Thymus (tissue), 11 donors: ENCODE data around the gene SAP30L. TPM values are rescaled to one million over a fixed set of nuclear protein-coding genes. Genes with fewer than 3 reads are reported as not detected.

Source experiments
- DNase-seq, 9 donors: peaks; one replicate each; pipeline ENCODE4 v3.0.0-alpha.2; 2013; ENCODE audit warnings: low spot score in 9 of 9, low read depth in 6 of 9, missing footprints in 1 of 9
- H3K27ac ChIP-seq, 2 donors: one replicate each; pipeline ENCODE4 v1.5.1; 2013; ENCODE audit warnings: control low read depth in 1 of 2, low read depth in 1 of 2, low read length in 1 of 2, mild to moderate bottlenecking in 1 of 2, moderate library complexity in 1 of 2
- H3K27me3 ChIP-seq, 2 donors: one replicate each; pipeline ENCODE4 v1.5.1; 2013; ENCODE audit warnings: low read length in 1 of 2; ENCODE audit not compliant: control insufficient read depth in 2 of 2, insufficient read depth in 1 of 2
- H3K36me3 ChIP-seq, 2 donors: one replicate each; pipeline ENCODE4 v1.5.1; 2013; ENCODE audit warnings: low read length in 1 of 2, mild to moderate bottlenecking in 1 of 2, moderate library complexity in 1 of 2; ENCODE audit not compliant: control insufficient read depth in 2 of 2, insufficient read depth in 2 of 2
- H3K4me1 ChIP-seq, 2 donors: one replicate each; pipeline ENCODE4 v1.5.1; 2013; ENCODE audit warnings: low read length in 2 of 2; ENCODE audit not compliant: control insufficient read depth in 2 of 2, insufficient read depth in 2 of 2
- H3K4me3 ChIP-seq, 2 donors: one replicate each; pipeline ENCODE4 v1.5.1; 2013; ENCODE audit warnings: low read length in 2 of 2, control low read depth in 1 of 2, mild to moderate bottlenecking in 1 of 2
- H3K9me3 ChIP-seq, 2 donors: one replicate each; pipeline ENCODE4 v1.5.1; 2013; ENCODE audit warnings: low read length in 1 of 2, mild to moderate bottlenecking in 1 of 2; ENCODE audit not compliant: control insufficient read depth in 2 of 2, insufficient read depth in 1 of 2
- WGBS: extraction: QIAGEN DNeasy Blood & Tissue Kit; methylation state at CpG from one replicate; pipeline ENCODE4 v1.1.7; 2013; 5-methylcytosine and 5-hydroxymethylcytosine counted together
- polyA plus RNA-seq: library from polyadenylated mRNA; stranded (reverse); fragments of 200-250 nt; gene quantifications from one replicate; pipeline ENCODE4 v1.2.3, GENCODE V29; 2013
- total RNA-seq: library from RNA; stranded (reverse); fragments of 120-200 nt; gene quantifications from one replicate; pipeline ENCODE4 v1.2.4, GENCODE V29; 2013
- donor health status: healthy.

The SAP30L gene
- total and polyA plus RNA-seq, 2 donors = 29.0 to 33.1 TPM

DNA sequence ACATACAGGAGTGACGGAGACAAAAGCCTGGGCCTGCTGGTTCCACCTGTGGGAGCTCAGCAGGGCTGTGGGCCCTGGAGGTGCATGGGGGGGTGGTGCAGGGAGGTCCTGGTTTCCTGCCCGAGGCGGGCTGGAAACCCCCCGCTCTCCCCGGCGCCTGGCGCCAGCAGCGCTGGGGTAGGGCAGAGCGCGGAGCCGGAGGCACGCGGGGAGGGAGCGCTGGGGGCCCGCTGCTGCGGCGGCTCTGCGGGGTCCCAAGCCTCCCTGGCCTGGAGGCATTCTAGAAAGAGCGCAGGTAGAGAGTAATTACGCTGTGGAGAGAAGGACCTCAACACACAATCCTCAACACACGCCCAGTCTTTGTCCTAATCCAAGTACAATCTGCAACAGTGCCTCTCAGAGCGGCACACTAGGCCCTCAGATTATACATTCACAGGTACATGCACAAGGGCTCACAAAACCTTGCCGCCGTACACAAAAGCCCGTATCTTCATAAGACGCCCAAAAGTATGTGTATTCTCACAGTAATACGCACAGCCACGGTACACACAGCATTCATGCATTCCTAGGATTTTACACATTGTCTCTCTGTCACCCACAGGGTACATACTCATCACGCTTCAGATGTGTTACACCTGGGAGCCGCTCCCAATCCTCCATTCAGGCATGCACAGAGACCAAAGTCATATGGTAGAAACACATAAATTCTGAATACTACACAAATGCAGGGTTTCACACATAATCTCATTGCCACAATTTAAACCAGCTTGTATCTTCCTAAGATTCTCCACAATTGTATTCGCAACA lies 34.4 kb downstream of the SAP30L start:
- peaks cover 3 to 7% of the 10 kb centered on the region in 2 donors for H3K9me3 ChIP-seq
- no peak overlapping the region for H3K4me3 ChIP-seq
- DNase-seq = no peak
- H3K27me3 ChIP-seq = peaks cover 86 to 100% of the 10 kb centered on the region in 2 donors
- no peaks in the 10 kb centered on the region for H3K36me3 ChIP-seq
- H3K27ac ChIP-seq = no peak overlapping the region
- WGBS = 7% methylated on average over 31 of the region's 31 CpGs
- peaks cover 0 to 16% of the 10 kb centered on the region in 2 donors for H3K4me1 ChIP-seq

DNA sequence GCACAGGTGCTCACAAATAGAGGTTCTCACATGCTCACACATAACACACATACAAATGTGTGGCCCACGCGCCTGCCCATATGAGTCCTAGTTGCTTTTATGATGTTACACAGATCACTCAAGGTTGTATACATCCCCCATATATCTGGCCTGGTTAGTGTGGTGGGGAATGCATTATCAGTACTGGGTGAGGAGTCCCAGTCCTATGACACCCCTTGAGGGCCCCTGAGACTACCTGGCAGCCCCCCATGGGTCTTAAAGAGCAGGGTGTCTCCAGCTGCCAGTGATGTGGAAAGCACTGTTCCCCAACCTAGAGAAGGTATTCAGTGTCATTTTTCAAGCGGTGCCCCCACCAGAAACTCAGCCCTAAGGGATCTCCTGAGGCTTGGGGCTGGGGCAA lies 35.0 kb downstream of the SAP30L start:
- Histone ChIP-seq H3K36me3 (no peaks in the 10 kb centered on the region), H3K27me3 (peaks cover 79 to 100% of the 10 kb centered on the region in 2 donors), H3K4me1 (peaks cover 0 to 12% of the 10 kb centered on the region in 2 donors), H3K4me3 (no peak overlapping the region), H3K27ac (no peak overlapping the region), H3K9me3 (peaks cover 3 to 7% of the 10 kb centered on the region in 2 donors)
- WGBS = 18% methylated on average over 3 of the region's 3 CpGs
- DNase-seq = no peak

DNA sequence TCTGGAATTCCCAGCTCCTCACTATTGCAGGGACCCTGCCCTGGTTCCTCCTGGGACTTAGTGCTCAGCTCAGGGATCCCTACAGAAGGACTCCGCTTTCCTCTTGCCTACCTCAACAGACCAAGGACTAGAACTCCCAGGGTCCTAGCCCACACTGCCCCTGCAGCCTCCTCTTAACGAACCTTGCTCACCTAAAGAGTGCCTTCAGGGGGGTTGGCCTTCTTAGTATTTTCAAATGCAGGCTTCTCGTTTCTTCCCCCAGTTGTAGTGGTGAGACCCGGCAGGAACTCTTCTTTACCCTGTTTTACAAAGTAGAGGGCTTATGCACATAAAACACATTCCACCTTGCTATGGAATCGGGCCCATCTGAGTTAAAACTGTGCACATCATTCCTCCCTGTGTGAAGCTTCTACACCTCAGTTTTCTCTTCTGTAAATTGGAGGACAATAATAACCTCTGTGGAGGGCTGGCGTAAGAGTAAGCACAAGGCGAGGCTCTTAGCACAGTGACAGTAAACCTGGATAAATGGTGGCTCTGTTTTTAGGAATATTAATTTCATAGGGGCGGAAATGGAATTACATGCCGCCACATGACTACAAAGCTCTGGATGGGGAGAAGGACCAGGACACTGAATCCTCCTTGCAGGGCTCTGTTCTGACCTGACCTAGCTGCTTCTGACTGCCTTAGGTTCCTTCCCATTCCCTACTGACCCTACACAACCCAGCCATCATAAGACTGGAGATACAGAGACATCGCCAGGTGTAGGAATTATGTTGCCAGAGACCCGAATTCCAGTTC lies 36.0 kb downstream of the SAP30L start:
- H3K36me3 ChIP-seq = no peaks in the 10 kb centered on the region
- H3K27me3 ChIP-seq = peaks cover 73 to 100% of the 10 kb centered on the region in 2 donors
- H3K4me3 ChIP-seq = no peak overlapping the region
- H3K4me1 ChIP-seq = peaks cover 0 to 5% of the 10 kb centered on the region in 2 donors
- 20% methylated on average over 11 of the region's 11 CpGs for WGBS
- no peak overlapping the region for H3K27ac ChIP-seq
- H3K9me3 ChIP-seq = peaks cover 3 to 7% of the 10 kb centered on the region in 2 donors
- no peak for DNase-seq

DNA sequence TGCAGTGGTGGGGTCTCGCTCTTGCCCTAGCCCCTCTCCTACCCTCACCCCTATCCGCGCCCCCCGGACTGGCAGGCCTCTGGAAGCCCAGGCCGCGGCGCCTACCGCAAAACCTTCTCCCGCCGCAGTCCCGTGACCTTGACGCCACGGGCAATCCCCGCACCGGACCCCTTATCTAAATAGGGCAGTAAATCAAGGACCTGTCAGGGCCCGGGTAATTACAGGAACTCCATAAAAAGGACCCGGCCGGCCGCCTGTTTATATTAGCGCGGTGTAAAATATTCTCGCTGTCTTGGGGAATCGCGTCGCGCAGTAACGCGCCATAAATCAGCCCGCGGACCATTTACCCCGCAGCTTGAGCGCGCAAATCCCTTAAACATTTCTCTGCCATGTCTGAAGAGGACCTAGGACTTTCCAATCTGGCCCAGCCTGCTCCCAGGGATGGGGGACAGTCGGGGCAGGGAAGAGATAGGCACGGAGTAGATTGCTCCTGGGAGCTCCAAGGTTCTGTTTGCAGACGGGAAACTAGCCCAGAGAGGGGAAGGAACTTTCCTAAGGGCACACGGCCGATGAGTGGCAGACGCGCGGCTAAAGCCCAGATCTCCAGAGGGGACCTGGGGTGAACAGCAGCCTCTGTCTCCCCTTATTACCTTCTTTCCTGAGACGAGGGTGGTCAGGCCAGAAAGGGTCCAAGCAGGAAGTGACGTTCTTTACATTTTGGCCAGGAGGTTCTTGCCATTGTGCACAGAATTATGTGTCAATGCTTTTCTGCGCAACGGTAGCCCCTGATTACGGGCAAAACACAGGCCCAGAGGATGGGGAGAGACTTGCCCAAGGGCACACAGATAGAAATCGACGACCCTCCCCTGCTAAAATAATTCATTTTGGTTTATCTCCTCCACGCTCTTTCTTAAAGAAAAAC lies 37.0 kb downstream of the SAP30L start:
- H3K9me3 ChIP-seq = peaks cover 1 to 6% of the 10 kb centered on the region in 2 donors
- 8% methylated on average over 49 of the region's 49 CpGs for WGBS
- H3K36me3 ChIP-seq = no peaks in the 10 kb centered on the region
- no peak overlapping the region for H3K27ac ChIP-seq
- H3K27me3 ChIP-seq = peaks cover 69 to 100% of the 10 kb centered on the region in 2 donors
- no peak overlapping the region for H3K4me3 ChIP-seq
- H3K4me1 ChIP-seq = peaks cover 0 to 5% of the 10 kb centered on the region in 2 donors
- no peak for DNase-seq

DNA sequence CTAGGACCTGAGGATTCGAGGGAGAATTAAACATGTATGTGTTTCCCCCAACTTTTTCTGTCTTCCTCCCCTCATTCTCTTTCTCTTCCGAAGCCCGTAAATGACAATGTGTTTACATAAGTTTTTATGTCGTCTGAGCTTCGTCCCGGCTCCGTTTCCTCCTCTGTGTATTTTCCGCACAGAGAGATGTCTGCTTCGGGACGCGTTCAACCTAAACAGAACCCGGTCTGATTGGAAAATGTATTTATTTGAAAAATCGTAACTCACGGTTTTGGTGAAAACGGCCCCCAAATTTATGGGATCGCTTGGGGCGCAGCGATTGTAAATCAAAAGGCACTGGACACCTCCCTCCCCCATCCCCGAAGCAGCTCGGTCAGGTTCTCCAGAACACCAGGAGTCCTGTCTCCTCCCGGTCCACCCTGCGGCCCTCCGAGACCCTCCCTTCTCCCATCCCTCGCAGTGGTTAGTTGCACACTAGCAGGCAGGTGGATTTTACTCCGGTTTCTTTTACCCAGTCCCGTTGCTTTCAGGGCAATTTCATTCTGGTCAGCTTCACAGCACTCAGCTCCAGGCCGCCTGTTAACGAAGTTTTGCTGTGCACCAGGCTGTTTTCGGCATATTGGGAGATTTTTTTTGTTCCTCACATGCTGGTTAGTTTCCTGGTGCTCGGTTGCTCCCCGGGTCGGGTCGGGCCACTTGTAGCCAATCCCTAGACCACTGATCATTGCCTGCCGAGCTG lies 38.0 kb downstream of the SAP30L start:
- no peaks in the 10 kb centered on the region for H3K36me3 ChIP-seq
- peaks cover 0 to 5% of the 10 kb centered on the region in 2 donors for H3K4me1 ChIP-seq
- WGBS = 9% methylated on average over 34 of the region's 34 CpGs
- peaks cover 1 to 3% of the 10 kb centered on the region in 2 donors for H3K9me3 ChIP-seq
- no peak for DNase-seq
- no peak overlapping the region for H3K4me3 ChIP-seq
- no peak overlapping the region for H3K27ac ChIP-seq
- peaks cover 59 to 100% of the 10 kb centered on the region in 2 donors for H3K27me3 ChIP-seq

DNA sequence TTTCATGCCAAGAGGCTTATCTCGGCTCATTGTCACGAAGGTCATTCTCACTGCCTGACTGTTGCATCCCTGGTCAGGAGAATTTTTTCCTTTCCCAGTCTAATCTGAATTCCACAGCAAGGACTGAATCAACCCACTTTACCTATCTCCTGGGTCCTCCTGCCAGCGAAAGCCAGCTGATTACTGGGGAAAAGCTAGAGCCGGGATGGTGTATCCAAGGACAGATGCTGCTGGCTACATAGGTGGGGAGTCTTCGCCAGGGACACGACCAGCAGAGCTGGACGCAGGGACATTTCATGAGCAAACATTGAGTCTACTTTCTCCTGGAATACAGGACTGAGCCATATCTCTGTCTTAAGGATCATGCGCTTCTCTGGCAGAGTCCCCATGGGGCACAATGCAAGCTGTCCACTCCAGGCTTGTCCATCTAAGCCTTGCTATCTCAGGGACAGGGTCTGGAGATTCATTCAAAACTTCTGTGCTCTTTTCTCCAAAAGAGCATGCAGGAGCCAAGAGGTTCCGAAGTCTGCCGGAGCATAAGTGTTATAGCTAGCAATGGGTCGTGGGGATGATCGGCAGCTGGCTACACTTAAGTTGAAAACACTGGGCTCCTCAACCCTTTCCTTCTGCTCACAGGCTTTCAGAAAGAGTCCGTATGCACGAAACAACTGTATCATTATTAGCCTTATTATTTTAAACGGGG lies 38.7 kb downstream of the SAP30L start:
- no peak overlapping the region for H3K4me3 ChIP-seq
- no peak overlapping the region for H3K27ac ChIP-seq
- H3K27me3 ChIP-seq = peaks cover 52 to 97% of the 10 kb centered on the region in 2 donors
- no peak for DNase-seq
- no peaks in the 10 kb centered on the region for H3K36me3 ChIP-seq
- WGBS = 15% methylated on average over 15 of the region's 15 CpGs
- H3K4me1 ChIP-seq = no peaks in the 10 kb centered on the region
- H3K9me3 ChIP-seq = peaks cover 0 to 1% of the 10 kb centered on the region in 2 donors

DNA sequence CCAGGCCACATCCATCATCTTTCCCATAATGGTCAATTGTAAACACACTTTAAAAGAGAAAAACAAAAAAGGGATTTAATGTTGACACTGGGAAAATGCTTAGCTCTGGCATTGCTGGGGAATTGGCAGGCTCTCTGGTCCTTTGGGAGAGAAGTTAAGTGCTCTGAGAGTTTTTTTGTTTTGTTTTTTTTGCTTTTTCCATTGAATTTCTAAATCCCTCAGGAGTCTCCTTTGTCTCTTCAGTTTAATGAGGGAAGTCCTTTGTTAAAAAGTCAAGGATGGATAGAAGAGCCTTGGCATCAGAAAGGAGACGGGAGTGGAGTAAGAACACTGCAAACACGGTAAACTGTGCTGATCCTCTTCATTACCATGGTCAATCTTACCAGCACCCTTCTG lies 39.3 kb downstream of the SAP30L start:
- 11% methylated on average over 2 of the region's 2 CpGs for WGBS
- no peak for DNase-seq
- H3K27me3 ChIP-seq = peaks cover 48 to 96% of the 10 kb centered on the region in 2 donors

More for the DNA sequence above, 39.3 kb downstream of the SAP30L start:
- Histone ChIP-seq H3K4me3 (no peak overlapping the region), H3K9me3 (peaks cover 0 to 1% of the 10 kb centered on the region in 2 donors), H3K4me1 (no peaks in the 10 kb centered on the region), H3K27ac (no peak overlapping the region), H3K36me3 (no peaks in the 10 kb centered on the region)
